HL-60/S4 treated with phorbol 12-myristate 13-acetate at 8.2 ng/mL for 4 days and 3 days (cell line): ENCODE results near the gene POM121.
"Not testable (repeated sequence)": the region's sequence is repeated elsewhere in the genome, so short reads cannot be mapped to it uniquely, and the experiment has no call there.

ENCODE experiments used
- in situ Hi-C: fragments of 300-500 bp; cut with MboI; formaldehyde crosslinking; loops from 2 replicates; pipeline ENCODE4 v1.15.0; 2022; ENCODE audit warnings: low sequenced_read_pairs

The POM121 gene

DNA sequence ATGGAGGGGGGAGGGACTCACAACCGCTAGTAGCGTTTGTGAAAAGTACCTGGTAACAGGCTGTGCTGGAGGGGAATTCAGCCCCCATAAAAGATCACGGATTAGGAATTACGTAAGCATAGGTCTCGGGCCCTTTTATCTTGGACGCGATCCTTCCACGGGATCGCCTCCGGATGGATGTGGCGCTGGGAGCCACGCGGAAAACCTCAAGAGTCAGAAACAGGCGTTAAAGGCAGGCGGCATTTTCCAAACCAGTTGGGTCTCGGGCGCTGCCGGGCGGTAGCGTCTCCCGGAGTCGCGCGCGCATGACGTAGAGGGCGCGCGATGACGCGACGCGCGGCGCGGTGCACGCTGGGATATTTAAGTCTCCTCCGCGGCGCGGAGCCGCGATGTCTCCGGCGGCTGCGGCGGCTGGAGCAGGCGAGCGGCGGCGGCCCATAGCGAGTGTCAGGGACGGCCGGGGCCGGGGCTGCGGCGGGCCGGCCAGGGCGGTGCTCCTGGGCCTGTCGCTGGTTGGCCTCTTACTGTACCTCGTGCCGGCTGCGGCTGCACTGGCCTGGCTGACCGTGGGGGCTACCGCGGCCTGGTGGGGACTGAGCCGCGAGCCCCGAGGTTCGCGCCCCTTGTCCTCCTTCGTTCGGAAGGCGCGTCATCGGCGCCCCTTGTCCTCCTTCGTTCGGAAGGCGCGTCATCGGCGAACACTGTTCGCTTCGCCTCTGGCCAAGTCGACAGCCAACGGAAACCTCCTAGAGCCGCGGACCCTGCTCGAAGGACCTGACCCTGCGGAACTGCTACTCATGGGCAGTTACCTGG is at the start of gene POM121:
Gene POM121 (plus strand): TSS at position 363 of the 813 bp plus-strand sequence. CDS start 27 bp downstream, at position 390.
- in situ Hi-C loops, result no loop called here

DNA sequence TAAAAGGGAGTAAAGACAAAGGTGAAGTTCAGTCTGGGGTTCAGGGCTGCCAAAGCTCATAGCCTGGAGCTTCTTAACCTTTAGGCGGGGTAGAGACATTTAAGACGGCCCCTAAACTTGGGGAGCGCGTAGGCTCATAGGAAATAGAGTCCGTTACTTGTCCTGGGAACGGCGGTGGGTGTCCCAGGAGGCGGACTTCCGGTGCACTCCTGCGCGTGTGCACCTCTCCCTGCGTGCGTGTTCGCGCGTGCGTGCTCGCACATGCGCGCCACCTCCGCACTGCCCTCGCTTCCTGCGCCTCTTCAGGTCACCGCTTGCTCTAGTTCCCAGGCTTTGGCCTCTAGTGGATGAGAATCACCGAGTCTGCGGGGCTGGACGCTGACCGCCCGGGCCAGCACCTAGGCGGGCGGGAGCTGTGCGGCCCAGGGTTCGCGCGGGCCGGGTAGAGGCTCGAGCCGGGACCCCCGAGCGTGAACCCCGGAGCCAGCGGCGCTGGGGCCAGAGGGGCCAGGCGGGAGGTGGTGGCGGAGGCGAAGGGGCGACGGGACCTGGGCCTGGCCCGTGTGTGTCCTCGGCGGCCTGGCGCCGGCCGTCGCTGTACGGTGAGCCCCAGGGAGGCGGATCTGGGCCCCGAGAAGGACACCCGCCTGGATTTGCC is 45.7 kb upstream of the POM121 start:
- in situ Hi-C loops, result not testable (repeated sequence)

DNA sequence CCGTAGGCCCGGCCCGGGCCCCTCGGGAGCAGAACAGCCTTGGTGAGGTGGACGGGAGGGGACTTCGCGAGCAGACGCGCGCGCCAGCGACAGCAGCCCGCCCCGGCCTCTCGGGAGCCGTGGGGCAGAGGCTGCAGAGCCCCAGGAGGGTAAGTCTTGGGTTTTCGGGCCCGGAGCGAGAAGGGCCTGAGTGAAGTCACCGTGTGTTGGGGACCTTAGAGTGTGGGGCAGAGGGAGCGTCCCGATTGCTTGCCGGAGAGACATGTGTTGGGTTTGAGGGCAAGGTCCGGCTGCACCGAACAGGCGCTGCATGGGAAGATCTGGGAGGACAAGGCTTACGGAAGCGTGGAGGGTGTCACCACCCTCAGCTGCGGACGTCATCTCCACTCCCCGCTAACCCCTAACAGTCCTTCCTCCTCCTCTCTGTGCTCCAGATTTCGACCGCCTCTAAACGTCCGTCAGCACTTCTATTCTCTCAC is 45.1 kb upstream of the POM121 start:
- in situ Hi-C loops, result not testable (repeated sequence)

DNA sequence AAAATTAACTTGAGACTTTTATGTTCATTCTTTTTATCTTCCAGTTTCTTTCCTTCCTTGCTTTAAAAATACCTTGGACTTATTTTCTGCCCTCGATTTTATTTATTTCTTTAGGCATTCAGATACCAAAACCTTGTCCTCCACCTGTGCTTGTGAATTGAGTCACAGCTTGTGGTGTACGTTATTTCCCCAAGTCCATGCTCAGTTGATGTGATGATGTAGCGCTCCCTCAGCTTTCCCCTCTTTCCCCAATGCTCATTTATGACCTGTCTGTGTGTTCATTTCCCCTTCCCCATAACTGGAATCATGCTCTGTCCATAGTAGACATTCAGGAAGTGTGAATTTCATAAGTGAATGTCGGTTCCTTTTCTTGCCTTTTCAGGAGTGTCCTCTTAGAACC is 33.1 kb upstream of the POM121 start:
- in situ Hi-C loops, result not testable (repeated sequence)

DNA sequence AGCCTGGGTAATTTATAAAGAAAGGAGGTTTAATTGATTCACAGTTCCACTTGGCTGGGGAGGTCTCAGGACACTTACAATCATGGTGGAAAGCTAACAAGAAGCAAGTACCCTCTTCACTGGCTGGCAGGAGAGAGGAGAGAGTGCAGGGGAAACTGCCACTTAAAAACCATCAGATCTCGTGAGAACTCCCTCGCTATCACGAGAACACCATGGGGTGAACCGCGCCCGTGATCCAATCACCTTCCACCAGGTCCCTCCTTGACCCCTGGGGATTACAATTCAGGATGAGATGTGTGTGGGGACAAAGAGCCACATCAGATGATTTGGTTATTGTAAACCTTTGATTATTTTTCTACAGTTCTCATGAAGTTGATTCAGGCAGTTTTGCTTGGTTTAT is 20.2 kb upstream of the POM121 start:
- in situ Hi-C loops, result not testable (repeated sequence)

DNA sequence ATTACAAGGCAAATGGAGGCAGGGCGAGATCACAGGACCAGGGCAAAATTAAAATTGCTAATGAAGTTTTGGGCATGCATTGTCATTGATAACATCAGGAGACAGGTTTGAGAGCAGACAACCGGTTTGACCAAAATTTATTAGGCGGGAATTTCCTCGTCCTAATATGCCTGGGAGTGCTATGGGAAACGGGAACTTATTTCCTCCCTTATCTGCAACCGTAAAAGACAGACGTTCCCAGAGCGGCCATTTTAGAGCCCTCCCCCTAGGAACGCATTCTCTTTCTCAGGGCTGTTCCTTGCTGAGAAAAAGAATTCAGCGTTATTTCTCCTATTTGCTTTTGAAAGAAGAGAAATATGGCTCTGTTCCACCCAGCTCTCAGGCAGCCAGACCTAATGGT is 16.5 kb upstream of the POM121 start:
- in situ Hi-C loops, result not testable (repeated sequence)

DNA sequence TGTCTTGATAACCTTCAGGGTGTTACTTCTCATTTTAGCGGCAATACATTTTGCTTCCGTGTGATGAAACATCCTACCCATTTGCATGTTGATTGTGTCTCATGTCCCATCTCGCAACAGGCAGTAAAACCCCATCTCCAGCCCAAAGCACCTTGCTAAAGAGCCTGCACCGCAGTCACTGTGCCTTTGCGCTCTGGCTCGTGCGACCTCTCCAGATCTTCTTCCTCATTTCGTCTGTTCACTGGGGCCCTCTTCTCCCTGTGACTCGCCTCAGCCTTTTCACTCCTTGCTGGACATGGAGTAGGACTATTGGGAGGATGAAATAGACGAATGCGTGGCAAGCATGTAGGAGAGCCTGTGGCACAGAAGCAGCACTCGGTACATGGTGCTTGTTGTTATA is 13.5 kb upstream of the POM121 start:
- in situ Hi-C loops, result loop anchor here (10.0 kb wide), 1 partner anchor 87 kb away; the partner anchor contains the start of gene TYW1B

DNA sequence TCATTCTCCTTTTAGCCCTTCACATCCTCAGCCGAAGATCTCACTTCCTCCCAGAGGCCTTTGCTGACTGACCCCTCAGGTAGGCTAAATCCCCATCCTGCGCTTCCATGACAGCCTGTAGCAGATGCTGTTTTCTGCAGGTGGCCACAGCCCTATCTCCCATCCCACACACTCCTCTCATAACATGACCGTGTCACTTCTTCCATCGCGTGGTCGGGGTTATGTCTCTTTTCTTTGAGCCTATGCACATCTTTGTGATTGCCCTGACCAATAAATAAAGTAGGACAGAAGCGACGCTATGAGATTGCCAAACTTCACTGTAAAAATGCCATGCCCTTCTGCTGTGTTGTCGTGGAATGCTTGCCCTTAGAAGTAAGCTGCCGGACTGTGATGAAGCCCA is 11.1 kb upstream of the POM121 start:
- in situ Hi-C loops, result loop anchor here (10.0 kb wide), 1 partner anchor 89 kb away; the partner anchor contains the start of gene TYW1B

DNA sequence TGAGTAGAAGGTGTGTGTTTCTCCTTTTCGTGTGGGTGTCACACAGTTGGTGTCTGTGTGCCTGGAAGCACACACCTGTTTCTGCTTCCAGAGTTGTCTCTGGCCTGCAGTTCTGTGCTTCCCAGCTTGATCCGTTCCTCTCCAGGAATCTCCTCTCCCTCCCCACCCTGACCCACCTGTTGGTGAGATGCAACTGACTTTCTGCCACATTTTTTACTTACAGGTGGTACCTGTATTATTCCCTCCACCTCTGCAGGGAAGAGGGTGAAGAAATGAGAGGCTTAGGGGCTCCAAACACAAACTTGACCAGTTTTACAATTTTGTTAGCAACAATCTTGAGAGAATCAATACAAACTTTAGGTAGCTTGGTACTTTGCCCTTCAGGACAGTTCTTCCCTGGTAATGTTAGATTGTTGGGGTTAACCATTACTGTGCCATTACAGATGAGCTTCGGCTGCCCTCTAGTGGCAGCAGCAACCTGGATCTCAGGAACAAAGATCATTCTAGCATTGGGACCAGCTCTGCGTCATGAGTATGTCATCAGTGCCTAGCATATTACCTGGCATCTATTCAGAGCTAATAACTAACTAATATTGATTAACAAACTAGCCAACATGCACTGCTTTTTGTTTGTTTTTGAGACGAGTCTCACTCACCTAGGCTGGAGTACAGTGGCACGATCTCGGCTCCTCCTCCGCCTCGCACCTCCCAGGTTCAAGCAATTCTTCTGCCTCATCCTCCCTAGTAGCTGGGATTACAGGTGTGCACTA is 10.0 kb upstream of the POM121 start:
- in situ Hi-C loops, result loop anchor here (10.0 kb wide), 1 partner anchor 90 kb away; the partner anchor contains the start of gene TYW1B

DNA sequence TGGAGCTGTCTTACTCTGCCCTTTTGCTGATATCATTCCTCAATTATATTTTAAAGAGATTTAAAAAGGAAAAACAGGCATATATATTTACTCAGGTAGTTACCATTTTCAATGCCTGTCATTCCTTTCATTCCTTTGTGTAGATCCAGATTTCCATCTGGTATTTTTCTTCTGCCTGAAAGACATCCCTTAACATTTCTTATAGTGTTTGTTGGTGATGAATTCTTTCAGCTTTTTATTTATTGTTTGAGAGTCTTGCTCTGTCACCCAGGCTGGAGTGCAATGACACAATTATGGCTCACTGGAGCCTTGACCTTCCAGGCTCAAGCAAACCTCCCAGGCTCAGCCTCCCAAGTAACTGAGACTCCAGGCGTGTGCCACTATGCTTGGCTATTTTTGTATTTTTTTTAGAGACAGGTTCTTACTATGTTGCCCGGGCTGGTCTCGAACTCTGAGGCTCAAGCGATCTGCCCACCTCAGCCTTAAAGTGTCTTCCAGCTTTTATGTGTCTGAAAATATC is 5.6 kb upstream of the POM121 start:
- in situ Hi-C loops, result loop anchor here (10.0 kb wide), 1 partner anchor 95 kb away; the partner anchor contains the start of gene TYW1B

DNA sequence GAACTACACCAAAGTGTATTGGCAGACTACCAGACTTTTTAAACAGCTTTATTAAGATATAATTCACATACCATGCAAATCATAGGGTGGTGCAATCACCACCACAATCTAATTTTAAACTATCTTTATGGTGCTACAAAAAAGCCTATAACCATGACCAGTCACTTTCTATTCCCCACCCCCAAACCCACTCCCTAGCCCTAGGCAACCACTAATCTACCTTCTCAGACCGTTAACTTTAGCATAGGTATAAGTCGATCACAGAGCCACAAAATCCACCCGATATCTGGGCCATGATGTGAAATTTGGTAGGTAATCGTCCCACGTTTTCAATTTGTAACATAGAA is 536 bp upstream of the POM121 start:
- in situ Hi-C loops, result no loop called here

DNA sequence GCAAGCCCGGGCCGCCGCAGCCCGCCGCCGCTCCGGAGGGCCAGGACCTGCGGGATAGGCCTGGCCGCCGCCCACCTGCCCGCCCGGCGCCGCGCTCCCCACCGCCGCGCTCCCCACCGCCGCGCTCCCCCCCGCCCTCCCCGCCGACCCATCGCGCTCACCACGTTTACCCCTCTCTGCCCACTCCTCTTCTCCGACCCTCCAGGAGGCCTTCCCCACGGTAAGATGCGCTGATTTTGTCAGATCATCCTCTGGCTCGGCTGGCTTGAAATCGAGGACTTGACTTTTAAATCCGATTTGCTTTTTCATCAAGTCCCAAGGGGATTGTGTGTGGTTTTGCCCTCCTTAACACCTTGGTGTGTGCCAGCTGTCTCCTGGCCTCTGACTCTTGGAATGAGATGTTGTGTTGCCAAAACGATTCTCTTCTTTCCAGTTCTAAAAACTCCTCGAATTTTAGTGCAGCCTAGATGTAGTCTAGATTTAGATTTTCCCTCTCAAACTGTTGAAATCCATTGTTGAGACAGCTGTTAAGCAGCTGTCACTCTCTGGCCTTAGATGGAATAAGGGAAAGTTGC is 738 bp downstream of the POM121 start:
- in situ Hi-C loops, result no loop called here

DNA sequence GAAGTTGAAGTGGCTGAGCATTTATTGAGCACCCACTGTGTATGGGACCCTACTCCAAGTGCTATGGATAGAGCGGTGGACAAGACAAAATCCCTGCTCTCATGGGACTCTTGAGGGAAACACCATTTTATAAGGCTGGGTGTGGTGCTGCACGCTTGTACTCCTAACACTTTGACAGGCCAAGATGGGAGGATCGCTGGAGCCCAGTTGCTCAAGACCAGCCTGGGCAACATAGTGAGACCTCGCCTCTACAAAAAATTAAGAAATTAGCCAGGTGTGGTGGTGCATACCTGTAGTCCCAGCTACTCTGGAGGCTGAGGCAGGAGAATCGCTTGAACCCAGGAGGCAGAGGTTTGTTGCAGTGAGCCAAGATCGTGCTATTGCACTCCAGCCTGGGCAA is 2.9 kb downstream of the POM121 start:
- in situ Hi-C loops, result not testable (repeated sequence)

DNA sequence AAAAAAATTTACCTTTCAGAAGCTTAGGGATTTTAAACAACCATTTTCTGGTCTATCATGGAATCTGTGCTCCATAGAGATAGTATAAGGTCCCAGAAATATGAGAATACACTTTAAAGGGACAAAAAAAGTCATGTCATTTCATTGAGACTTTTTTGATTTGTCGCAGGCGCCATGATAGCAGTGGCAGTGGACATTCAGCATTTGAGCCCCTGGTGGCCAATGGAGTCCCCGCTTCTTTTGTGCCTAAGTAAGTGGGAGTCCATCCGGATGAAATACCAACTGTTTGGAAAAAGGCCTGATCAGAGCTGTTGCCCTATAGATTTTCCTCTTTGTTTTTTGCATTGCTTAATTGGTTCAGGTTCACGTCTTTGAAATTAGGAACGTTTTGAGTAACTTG is 3.3 kb downstream of the POM121 start:
- in situ Hi-C loops, result not testable (repeated sequence)

DNA sequence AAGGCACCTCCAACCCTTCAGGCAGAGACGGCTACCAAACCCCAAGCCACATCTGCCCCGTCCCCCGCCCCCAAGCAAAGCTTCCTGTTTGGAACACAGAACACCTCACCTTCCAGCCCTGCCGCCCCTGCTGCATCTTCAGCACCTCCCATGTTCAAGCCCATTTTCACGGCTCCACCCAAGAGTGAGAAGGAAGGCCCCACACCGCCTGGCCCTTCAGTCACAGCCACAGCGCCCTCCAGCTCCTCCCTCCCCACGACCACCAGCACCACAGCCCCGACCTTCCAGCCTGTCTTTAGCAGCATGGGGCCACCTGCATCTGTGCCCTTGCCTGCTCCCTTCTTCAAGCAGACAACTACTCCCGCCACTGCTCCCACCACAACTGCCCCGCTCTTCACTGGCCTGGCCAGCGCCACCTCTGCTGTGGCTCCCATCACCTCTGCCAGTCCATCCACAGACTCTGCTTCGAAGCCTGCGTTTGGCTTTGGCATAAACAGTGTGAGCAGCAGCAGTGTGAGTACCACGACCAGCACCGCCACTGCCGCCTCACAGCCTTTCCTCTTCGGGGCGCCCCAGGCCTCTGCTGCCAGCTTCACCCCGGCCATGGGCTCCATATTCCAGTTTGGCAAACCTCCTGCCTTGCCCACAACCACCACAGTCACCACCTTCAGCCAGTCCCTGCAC is 17.3 kb downstream of the POM121 start:
- in situ Hi-C loops, result not testable (repeated sequence)

DNA sequence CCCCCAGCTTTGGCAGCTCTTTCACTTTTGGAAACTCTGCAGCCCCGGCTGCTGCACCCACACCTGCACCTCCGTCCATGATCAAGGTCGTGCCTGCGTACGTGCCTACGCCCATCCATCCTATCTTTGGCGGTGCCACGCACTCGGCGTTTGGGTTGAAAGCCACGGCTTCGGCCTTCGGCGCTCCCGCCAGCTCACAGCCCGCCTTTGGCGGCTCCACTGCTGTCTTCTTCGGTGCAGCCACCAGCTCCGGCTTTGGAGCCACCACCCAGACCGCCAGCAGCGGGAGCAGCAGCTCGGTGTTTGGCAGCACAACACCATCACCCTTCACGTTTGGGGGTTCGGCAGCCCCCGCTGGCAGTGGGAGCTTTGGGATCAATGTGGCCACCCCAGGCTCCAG is 18.1 kb downstream of the POM121 start:
- in situ Hi-C loops, result not testable (repeated sequence)

DNA sequence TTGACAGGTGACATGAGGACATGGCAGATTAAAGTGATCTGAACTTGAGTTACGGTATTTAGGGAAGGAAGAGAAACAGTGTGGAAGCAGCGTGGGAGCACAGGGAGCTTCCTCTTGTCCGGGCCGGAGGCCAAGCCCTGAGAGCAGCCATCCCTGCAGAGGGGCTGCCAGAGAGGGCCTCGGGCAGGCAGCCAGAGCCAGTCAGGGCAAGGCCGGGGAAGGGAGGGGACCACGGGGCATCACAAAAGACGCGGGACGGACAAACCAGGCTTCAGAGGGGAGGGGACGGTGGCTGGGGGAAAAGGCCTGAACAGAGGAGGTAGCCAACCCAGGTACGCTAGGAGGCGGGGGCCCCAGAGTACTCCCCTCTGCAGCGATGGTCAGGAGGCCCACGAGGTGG is 20.0 kb downstream of the POM121 start:
- in situ Hi-C loops, result not testable (repeated sequence)

DNA sequence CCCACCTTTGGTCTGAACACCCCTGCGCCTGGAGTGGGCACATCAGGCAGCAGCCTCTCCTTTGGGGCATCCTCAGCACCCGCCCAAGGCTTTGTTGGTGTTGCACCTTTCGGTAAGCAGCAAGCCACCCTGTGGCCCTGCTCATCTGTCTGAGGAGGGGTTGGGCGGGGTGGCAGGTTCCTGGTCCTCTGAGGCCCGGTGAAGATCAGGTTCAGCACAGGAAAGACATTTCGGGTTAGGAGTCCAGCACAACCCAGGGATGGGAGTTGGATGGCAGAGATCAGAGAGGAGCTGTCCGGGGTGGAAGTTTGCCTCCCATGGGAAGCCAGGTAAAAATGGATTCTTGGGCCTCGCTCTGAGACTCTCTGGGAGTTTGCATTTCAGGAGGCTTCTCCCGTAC is 20.7 kb downstream of the POM121 start:
- in situ Hi-C loops, result not testable (repeated sequence)

DNA sequence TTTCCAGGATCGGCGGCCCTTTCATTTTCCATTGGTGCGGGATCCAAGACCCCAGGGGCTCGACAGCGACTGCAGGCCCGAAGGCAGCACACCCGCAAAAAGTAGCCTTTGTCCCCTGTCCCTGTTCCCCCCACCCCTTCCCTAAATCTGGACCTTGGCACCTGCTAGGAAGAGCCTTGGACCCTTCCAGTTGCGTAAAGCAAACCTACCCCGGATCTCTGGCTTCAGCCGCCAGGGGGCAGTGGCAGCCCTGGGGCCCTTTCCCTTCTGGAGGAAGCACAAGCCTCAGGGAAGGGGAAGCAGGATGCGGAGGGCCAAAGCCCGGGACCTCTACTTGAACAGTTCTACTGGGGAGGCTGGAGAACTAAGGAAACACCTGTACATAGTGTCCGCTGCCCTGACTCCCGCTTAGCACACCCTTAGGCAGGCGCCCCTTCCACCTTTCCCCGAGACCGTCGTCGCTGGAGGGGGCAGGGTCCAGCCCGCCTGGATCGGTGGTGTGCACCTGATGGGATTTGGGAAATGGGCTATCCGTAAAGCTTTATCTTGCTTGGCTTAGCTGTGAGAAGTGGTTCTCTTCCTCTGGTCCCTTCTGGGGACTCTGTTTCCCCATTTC is 21.3 kb downstream of the POM121 start:
- in situ Hi-C loops, result not testable (repeated sequence)

DNA sequence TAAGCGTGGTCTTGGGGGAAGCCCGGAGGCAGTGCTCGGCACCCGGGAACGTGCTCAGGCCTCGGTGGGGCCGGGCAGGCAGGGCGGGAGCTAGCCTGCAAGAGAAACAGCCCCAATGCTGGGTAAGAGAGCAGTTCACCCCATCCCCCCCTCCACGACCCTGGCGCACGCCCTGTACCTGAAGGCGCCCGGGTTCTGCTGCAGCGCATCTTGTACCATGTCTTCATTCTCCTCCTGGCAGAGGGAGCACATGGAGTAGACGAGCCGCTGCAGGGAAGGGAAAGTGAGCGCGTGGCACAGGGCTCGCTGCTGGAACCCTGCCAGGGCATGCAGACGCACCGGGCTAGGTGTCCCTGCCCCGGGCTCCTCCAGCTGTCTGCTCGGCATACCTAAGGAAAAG is 23.8 kb downstream of the POM121 start:
- in situ Hi-C loops, result not testable (repeated sequence)
